Transverse colon (tissue), 4 donors: ENCODE data around the gene MBTD1.

Source experiments
- POLR2AphosphoS5 ChIP-seq, 3 donors: sonication (generic); formaldehyde crosslinking; IDR thresholded peaks; one replicate each; pipeline ENCODE4 v1.6.1; 2016; ENCODE audit warnings: antibody characterized with exemption in 3 of 3
- TF ChIP-seq, protein P1 (sequence below), 5 experiments: fragments of 200-600 bp in 3 of 5; fragments of 450-650 bp in 2 of 5; sonication (generic) in 3 of 5; IDR thresholded peaks; 1 replicate in 2 of 5; 2 replicates in 3 of 5; pipeline ENCODE4 v1.5.1; 2016 to 2017; ENCODE audit warnings: antibody characterized with exemption in 5 of 5, inconsistent platforms in 3 of 5, mild to moderate bottlenecking in 2 of 5, moderate library complexity in 1 of 5

DNA sequence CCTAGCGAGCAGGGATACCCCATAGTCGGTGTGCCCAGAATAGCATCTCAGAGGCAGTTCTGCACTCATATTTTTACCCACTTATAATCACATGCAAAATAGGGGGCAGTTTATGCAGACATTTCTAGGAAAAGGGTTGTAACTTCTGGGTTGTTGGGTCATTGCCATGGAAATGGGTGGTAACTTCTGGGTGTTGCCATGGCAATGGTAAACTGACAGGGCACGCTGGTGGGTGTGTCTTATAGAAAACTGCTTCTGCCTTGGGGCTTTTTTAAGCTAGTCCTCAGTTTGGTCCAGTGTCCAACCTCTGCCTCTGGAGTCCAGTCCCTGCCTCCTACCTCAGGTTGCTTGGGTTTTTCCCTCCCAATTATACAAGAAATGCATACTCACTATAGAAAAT is 131.8 kb downstream of the MBTD1 start:
- no peak for TF ChIP-seq POLR2AphosphoS5 (IDR thresholded peaks at IDR 0.05)
- TF ChIP-seq, protein P1, sequence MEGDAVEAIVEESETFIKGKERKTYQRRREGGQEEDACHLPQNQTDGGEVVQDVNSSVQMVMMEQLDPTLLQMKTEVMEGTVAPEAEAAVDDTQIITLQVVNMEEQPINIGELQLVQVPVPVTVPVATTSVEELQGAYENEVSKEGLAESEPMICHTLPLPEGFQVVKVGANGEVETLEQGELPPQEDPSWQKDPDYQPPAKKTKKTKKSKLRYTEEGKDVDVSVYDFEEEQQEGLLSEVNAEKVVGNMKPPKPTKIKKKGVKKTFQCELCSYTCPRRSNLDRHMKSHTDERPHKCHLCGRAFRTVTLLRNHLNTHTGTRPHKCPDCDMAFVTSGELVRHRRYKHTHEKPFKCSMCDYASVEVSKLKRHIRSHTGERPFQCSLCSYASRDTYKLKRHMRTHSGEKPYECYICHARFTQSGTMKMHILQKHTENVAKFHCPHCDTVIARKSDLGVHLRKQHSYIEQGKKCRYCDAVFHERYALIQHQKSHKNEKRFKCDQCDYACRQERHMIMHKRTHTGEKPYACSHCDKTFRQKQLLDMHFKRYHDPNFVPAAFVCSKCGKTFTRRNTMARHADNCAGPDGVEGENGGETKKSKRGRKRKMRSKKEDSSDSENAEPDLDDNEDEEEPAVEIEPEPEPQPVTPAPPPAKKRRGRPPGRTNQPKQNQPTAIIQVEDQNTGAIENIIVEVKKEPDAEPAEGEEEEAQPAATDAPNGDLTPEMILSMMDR (IDR thresholded peaks at IDR 0.05): no peak
